ENCODE data around the gene CWC27.

DNA sequence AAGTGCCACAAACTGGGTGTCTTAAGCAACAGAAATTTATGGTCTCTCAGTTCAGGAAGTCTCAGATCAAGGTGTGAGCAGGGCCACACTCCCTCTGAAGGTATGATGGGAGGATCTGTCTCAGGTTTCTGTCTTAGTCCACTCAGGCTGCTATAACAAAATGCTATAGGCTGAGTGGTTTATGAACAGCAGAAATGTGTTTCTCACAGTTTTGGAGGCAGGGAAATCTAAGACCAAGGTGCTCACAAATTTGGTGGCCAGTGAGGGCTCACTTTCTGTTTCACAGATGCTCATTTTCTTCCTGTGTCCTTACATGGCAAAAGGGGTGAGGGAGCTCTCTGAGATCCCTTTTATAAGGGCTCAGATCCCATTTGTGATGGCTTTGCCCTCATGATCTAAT, 281.4 kb downstream of the CWC27 start:
- TF ChIP-seq, protein P1, sequence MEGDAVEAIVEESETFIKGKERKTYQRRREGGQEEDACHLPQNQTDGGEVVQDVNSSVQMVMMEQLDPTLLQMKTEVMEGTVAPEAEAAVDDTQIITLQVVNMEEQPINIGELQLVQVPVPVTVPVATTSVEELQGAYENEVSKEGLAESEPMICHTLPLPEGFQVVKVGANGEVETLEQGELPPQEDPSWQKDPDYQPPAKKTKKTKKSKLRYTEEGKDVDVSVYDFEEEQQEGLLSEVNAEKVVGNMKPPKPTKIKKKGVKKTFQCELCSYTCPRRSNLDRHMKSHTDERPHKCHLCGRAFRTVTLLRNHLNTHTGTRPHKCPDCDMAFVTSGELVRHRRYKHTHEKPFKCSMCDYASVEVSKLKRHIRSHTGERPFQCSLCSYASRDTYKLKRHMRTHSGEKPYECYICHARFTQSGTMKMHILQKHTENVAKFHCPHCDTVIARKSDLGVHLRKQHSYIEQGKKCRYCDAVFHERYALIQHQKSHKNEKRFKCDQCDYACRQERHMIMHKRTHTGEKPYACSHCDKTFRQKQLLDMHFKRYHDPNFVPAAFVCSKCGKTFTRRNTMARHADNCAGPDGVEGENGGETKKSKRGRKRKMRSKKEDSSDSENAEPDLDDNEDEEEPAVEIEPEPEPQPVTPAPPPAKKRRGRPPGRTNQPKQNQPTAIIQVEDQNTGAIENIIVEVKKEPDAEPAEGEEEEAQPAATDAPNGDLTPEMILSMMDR (IDR thresholded peaks at IDR 0.05; ENCODE audit: borderline replicate concordance, extremely low read depth, low read length, poor library complexity, severe bottlenecking): no peak
- TF ChIP-seq EZH2 (IDR thresholded peaks at IDR 0.05; ENCODE audit: borderline replicate concordance, low read depth, low read length, severe bottlenecking): no peak

All from DND-41 (cell line).